Neural progenitor cell (in vitro differentiated cells): ENCODE measurements around the gene TMEM35B. TPM values are rescaled to one million over a fixed set of nuclear protein-coding genes. Genes with fewer than 3 reads are reported as not detected.

Source experiments
- DNase-seq: peaks from one replicate; pipeline ENCODE4 v3.0.0-alpha.2; 2016; ENCODE audit warnings: low spot score
- H2AFZ ChIP-seq: fragments of 200-600 bp; sonication (generic); replicated peaks from 2 replicates; pipeline ENCODE4 v1.6.1; 2016; ENCODE audit warnings: antibody characterized with exemption
- H3F3A ChIP-seq: fragments of 200-600 bp; sonication (generic); 2 replicates; pipeline ENCODE4 v1.6.1; 2016; ENCODE audit warnings: antibody characterized with exemption, low read depth
- H3K27ac ChIP-seq: fragments of 200-600 bp; sonication (generic); 2 replicates; pipeline ENCODE4 v1.5.1; 2016; ENCODE audit warnings: mild to moderate bottlenecking
- H3K27me3 ChIP-seq: fragments of 200-600 bp; sonication (generic); 2 replicates; pipeline ENCODE4 v1.6.1; 2016; ENCODE audit warnings: mild to moderate bottlenecking, moderate library complexity
- H3K36me3 ChIP-seq: fragments of 200-600 bp; sonication (generic); 2 replicates; pipeline ENCODE4 v1.5.1; 2016
- H3K4me1 ChIP-seq: fragments of 200-600 bp; sonication (generic); 2 replicates; pipeline ENCODE4 v1.6.1; 2016; ENCODE audit warnings: mixed run types
- H3K4me2 ChIP-seq: fragments of 200-600 bp; sonication (generic); 2 replicates; pipeline ENCODE4 v1.6.1; 2016
- H3K4me3 ChIP-seq: fragments of 200-600 bp; sonication (generic); 2 replicates; pipeline ENCODE4 v1.5.1; 2016
- H3K79me2 ChIP-seq: fragments of 200-600 bp; sonication (generic); 2 replicates; pipeline ENCODE4 v1.6.1; 2016; ENCODE audit warnings: low read depth
- H3K9ac ChIP-seq: fragments of 200-600 bp; sonication (generic); 2 replicates; pipeline ENCODE4 v1.6.1; 2016
- H3K9me3 ChIP-seq: fragments of 200-600 bp; sonication (generic); 2 replicates; pipeline ENCODE4 v1.5.1; 2016; ENCODE audit warnings: low read depth
- H4K20me1 ChIP-seq: fragments of 200-600 bp; sonication (generic); 2 replicates; pipeline ENCODE4 v1.6.1; 2016; ENCODE audit warnings: low read depth
- H3K27ac Mint-ChIP-seq: 3 replicates; pipeline ENCODE4 v1.8.0; 2021; ENCODE audit warnings: mixed read lengths
- H3K27me3 Mint-ChIP-seq: 2 replicates; pipeline ENCODE4 v1.8.0; 2022; ENCODE audit warnings: low read depth, mild to moderate bottlenecking, inconsistent platforms, moderate library complexity, mixed read lengths; ENCODE audit not compliant: insufficient read depth
- H3K36me3 Mint-ChIP-seq: 3 replicates; pipeline ENCODE4 v1.8.0; 2021; ENCODE audit warnings: mixed read lengths
- H3K4me1 Mint-ChIP-seq: 3 replicates; pipeline ENCODE4 v1.8.0; 2021; ENCODE audit warnings: mixed read lengths
- H3K4me3 Mint-ChIP-seq: 3 replicates; pipeline ENCODE4 v1.8.0; 2021; ENCODE audit warnings: mild to moderate bottlenecking, moderate library complexity, mixed read lengths
- H3K9me3 Mint-ChIP-seq: 3 replicates; pipeline ENCODE4 v1.8.0; 2020; ENCODE audit warnings: mixed read lengths
- CTCF ChIP-seq: fragments of 200-600 bp; sonication (generic); IDR thresholded peaks from 2 replicates; pipeline ENCODE4 v1.5.1; 2017; ENCODE audit warnings: antibody characterized with exemption, mild to moderate bottlenecking
- EZH2 ChIP-seq: fragments of 200-600 bp; sonication (generic); IDR thresholded peaks from 2 replicates; pipeline ENCODE4 v1.6.1; 2017; ENCODE audit warnings: antibody characterized with exemption, mild to moderate bottlenecking, moderate library complexity
- EZH2phosphoT487 ChIP-seq: fragments of 200-600 bp; sonication (generic); IDR thresholded peaks from 2 replicates; pipeline ENCODE4 v1.6.1; 2017; ENCODE audit warnings: antibody characterized with exemption
- total RNA-seq: library from RNA; depleted of rRNA; stranded (reverse); fragments of >200 nt; gene quantifications from 2 replicates; pipeline ENCODE4 v1.2.3, GENCODE V29; 2015; ENCODE audit warnings: low replicate concordance

The TMEM35B gene
- total RNA-seq, 1 donor from 2014 or later = 17.7 TPM

DNA sequence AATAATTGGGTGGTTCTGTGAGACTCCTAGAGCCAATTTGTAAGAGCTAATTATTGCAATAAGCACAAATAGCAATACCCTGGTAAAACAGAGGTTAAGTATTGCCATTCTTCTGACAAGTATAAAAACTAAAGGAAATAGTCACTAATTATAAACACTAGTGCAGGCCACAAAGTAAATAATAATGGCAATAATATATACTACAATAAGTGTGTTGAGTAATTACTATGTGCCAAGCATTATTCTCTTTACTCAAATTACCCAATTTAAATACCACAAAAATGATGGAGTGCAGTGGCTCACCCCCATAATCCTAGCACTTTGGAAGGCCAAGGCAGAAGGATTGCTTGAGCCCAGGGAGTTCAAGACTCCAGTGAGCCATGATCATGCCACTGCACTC lies 31.3 kb upstream of the TMEM35B start:
- H3K9me3 ChIP-seq = no peaks in the 10 kb centered on the region
- Mint-ChIP-seq H3K9me3 (no peaks in the 10 kb centered on the region), H3K27ac (no peak overlapping the region), H3K4me1 (no peaks in the 10 kb centered on the region), H3K36me3 (peaks cover 4% of the 10 kb centered on the region), H3K4me3 (no peak overlapping the region), H3K27me3 (no peaks in the 10 kb centered on the region)
- no peaks in the 10 kb centered on the region for H3K4me1 ChIP-seq
- no peaks in the 10 kb centered on the region for H3K79me2 ChIP-seq
- no peak overlapping the region for H3K27ac ChIP-seq
- H3K4me3 ChIP-seq = no peak overlapping the region
- DNase-seq = no peak
- H4K20me1 ChIP-seq = no peaks in the 10 kb centered on the region
- no peak for TF ChIP-seq EZH2
- no peak for TF ChIP-seq EZH2phosphoT487
- no peak for TF ChIP-seq CTCF
- H3K36me3 ChIP-seq = peaks cover 10% of the 10 kb centered on the region
- H3K4me2 ChIP-seq = no peak overlapping the region
- H3F3A ChIP-seq = no peaks in the 10 kb centered on the region
- no peaks in the 10 kb centered on the region for H3K27me3 ChIP-seq
- H2AFZ ChIP-seq = no peak overlapping the region
- H3K9ac ChIP-seq = no peak overlapping the region

GRCh38 chr1:35014486-35014885 lies 29.3 kb upstream of the TMEM35B start:
- no peaks in the 10 kb centered on the region for H3K79me2 ChIP-seq
- Mint-ChIP-seq H3K9me3 (no peaks in the 10 kb centered on the region), H3K27me3 (no peaks in the 10 kb centered on the region), H3K27ac (no peak overlapping the region), H3K4me1 (no peaks in the 10 kb centered on the region), H3K4me3 (no peak overlapping the region), H3K36me3 (peaks cover 10% of the 10 kb centered on the region)
- DNase-seq = no peak
- H3K27ac ChIP-seq = no peak overlapping the region
- no peak overlapping the region for H3K9ac ChIP-seq
- no peak overlapping the region for H3K4me3 ChIP-seq
- H3K4me1 ChIP-seq = no peaks in the 10 kb centered on the region
- H3K4me2 ChIP-seq = no peak overlapping the region
- no peaks in the 10 kb centered on the region for H4K20me1 ChIP-seq
- no peaks in the 10 kb centered on the region for H3K9me3 ChIP-seq
- peaks cover 12% of the 10 kb centered on the region for H3K36me3 ChIP-seq
- TF ChIP-seq EZH2phosphoT487 = no peak
- no peak for TF ChIP-seq EZH2
- no peak for TF ChIP-seq CTCF
- H3F3A ChIP-seq = no peaks in the 10 kb centered on the region
- no peak overlapping the region for H2AFZ ChIP-seq
- no peaks in the 10 kb centered on the region for H3K27me3 ChIP-seq

GRCh38 chr1:35005711-35006110 lies 20.6 kb upstream of the TMEM35B start:
- TF ChIP-seq CTCF (no peak), EZH2phosphoT487 (no peak), EZH2 (no peak)
- no peak overlapping the region for H3K4me3 Mint-ChIP-seq
- H3K9ac ChIP-seq = no peak overlapping the region
- no peaks in the 10 kb centered on the region for H3K79me2 ChIP-seq
- H3K36me3 ChIP-seq = peaks cover 18% of the 10 kb centered on the region
- H3K4me1 ChIP-seq = no peaks in the 10 kb centered on the region
- DNase-seq = no peak
- no peaks in the 10 kb centered on the region for H3K27me3 Mint-ChIP-seq
- H3K27me3 ChIP-seq = no peaks in the 10 kb centered on the region
- no peaks in the 10 kb centered on the region for H4K20me1 ChIP-seq
- H3K4me3 ChIP-seq = no peak overlapping the region
- H3F3A ChIP-seq = no peaks in the 10 kb centered on the region
- peaks cover 6% of the 10 kb centered on the region for H3K36me3 Mint-ChIP-seq
- no peaks in the 10 kb centered on the region for H3K4me1 Mint-ChIP-seq
- no peaks in the 10 kb centered on the region for H3K9me3 Mint-ChIP-seq
- no peak overlapping the region for H3K27ac ChIP-seq
- H3K27ac Mint-ChIP-seq = no peak overlapping the region
- H3K4me2 ChIP-seq = no peak overlapping the region
- H3K9me3 ChIP-seq = no peaks in the 10 kb centered on the region
- H2AFZ ChIP-seq = no peak overlapping the region
